ENCODE measurements around the gene PTPRN2.
"Not testable (repeated sequence)": the region's sequence is repeated elsewhere in the genome, so short reads cannot be mapped to it uniquely, and the experiment has no call there.

Gene PTPRN2

GRCh38 chr7:157928171-157928794, 659.3 kb downstream of the PTPRN2 start:
- no peak for DNase-seq

- no peak for DNase-seq
Measured at GRCh38 chr7:157927313-157927925, 660.2 kb downstream of the PTPRN2 start.

DNA sequence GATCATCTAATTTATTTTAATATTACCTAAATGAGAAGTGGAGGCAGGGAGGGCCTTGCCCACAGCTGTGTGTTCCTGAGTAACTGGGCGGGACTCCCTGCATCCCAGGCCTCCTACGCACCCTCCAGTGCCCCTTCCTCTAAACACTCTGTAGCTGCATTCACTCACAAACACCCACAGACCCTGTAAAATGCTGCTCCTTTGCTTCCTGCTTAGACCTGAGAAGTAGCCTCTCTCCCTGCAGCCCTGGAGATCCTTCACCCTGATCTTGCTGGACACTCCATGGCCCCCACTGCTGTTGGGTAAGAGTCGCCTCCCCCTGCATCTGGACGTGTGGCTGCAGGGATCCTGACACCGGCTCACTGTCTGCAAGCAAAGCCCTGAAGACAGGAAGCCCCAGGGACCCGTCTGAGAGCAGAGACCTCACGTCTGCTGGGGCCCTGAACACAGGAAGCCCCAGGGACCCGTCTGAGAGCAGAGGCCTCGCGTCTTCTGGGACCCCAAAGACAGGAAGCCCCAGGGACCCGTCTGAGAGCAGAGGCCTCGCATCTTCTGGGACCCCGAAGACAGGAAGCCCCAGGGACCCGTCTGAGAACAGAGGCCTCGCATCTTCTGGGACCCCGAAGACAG, 661.0 kb downstream of the PTPRN2 start:
- no peak for DNase-seq

GRCh38 chr7:157926107-157926506, 661.5 kb downstream of the PTPRN2 start:
- DNase-seq = no peak

- DNase-seq = no peak
Measured at GRCh38 chr7:157925383-157925875, 662.2 kb downstream of the PTPRN2 start.

DNA sequence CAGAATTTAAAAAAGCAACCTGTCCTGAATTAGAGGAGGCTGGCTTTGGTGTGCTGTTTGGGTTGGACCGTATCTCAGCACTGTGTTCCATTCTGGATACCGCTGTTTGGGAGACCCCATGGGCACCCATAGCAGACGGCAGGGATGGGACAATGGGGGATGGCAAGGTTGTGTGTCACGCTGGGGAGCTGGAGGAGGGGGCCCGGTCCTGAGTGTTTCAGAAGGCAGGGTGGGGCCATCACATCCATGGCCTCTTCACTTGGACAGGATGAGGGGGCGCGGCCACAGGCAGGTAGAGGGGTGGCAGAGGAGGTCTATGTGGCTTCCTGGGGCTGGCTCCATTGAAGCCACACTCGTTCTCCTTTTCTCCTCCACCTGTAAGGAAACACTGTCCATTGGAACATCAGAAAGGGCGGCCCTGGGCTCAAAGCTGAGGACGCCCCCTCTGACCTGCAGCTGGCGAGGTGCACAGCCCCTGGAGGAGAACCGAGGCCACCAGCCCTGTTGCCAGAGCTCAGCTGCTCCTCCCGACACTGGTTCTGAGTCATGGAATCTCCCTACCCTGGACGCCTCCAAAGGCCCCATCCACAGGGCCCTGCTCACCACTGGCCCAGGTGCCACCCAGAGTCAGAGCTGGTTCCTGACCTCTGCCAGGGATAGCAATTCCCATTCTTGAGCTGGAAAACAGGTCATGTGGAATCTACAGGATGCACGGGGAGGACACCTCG, 663.6 kb downstream of the PTPRN2 start:
- no peak for DNase-seq

GRCh38 chr7:157922576-157922975, 665.0 kb downstream of the PTPRN2 start:
- no peak for DNase-seq

DNA sequence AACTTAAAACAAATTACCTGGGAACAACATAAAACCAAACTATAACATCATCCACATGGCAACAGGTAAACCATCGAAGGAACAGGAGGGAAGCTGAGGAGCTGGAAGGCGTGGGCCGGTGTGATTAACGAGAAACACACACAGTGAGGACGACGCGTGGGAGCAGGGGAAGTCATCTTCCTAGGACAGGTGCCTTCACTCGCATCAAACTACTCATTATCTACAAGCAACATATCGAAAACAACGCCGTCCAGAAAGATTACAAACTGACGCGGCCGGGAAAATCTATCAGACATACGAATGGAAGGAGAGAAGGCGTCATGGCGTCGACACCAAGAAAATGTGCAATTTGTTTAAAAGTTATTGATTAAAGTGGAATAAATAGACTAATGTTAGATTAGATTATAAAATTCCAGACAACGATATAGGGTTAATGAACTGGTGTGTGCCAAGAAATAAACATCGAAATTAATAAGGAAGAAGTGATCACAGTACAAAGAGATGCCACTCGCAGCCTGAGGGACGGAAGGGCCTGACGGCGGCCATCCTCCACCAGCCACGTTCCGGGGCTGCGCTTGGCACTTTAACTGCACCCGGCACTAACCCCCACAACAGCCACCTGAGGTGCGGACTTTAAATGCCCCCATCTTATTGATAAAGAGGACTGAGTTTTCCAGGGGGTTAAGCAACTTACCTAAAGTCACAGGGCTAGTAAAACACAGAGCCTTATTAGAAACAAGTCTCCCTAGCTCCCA, 669.1 kb downstream of the PTPRN2 start:
- DNase-seq = no peak

DNA sequence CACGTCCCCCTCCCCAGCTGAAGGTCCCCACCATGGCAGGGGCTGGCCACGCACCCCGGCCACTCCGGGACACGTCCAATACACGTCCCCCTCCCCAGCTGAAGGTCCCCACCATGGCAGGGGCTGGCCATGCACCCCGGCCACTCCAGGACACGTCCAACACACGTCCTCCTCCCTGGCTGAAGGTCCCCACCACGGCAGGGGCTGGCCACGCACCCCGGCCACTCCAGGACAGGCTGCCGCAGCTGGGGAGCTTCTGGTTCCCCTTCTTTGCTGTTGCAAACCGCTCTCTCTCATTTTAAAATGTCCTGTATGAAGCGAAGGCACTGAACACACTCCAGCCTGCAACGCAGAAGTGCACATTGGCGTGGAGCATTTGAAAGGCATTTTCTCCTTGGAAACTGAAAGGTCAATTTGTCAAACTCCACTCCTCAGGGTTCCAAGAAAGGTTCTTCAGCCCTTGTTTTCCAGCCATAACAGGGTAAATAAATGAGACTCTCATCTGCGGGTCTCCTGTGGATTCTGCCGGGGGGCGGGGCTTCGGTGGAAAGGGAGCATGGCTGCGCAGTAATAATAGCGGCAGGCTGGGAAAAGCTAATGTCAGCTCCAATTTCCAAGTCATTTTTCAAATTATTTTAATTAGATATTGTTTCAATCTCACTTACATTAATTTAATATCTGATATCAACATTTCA, 670.5 kb downstream of the PTPRN2 start:
- DNase-seq = no peak

- DNase-seq = no peak
Measured at GRCh38 chr7:157910446-157910845, 677.2 kb downstream of the PTPRN2 start.

- not testable (repeated sequence) for DNase-seq
Measured at GRCh38 chr7:157910045-157910444, 677.6 kb downstream of the PTPRN2 start.

- DNase-seq = no peak
Measured at GRCh38 chr7:157909370-157909769, 678.3 kb downstream of the PTPRN2 start.

GRCh38 chr7:157908006-157908782, 679.4 kb downstream of the PTPRN2 start:
- DNase-seq = no peak

DNA sequence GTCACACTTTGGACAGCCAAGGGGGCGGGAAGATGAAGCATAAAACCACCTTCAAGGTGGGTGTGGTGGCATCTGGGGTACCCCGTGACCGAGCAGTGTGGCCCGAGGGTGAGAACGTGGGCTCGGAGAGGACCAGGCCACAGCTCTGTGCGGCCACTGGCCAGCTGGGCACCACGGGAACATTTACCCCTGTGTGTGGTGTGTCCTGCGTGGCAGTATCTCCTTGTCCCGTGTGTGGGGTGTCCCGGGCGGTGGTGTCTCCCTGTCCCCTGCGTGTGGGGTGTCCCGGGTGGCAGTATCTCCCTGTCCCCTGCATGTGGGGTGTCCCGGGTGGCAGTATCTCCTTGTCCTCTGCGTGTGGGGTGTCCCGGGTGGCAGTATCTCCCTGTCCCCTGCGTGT, 680.5 kb downstream of the PTPRN2 start:
- no peak for DNase-seq

- no peak for DNase-seq
Measured at GRCh38 chr7:157906583-157906982, 681.0 kb downstream of the PTPRN2 start.

- DNase-seq = no peak
Measured at GRCh38 chr7:157905651-157906461, 681.8 kb downstream of the PTPRN2 start.

DNA sequence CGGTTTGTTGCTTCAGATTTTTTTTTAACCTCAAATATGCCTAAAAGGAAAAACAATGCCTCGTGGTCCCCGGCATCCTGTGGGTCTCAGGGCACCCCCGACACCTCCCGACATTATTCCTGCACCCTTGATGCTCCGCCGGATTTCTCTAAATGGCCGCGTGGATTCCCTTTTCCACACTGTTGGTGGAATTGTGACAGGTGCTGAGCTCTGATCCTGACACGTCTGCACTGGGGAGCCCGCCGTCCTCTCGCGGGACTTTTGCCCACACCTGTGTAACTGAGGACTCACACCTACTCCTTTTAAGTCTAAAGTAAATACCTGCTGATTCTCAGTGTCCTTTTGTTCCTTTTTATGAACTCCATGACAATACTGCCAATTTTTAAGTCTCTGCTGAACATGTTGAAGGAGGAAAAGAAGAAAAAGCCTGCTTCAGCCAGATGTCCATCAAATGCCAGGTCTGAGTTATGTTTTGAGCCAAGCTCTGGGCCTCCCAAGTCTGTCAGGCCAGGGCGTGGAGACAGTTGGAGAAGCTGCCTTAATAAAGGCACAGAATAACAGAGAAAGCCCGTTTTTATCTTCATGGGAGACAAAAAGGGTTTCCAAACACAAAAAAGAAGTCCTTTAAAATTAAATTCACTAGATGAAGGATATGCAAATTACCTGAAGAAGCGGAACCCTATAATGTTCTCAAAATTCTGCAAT, 682.6 kb downstream of the PTPRN2 start:
- DNase-seq = no peak

DNA sequence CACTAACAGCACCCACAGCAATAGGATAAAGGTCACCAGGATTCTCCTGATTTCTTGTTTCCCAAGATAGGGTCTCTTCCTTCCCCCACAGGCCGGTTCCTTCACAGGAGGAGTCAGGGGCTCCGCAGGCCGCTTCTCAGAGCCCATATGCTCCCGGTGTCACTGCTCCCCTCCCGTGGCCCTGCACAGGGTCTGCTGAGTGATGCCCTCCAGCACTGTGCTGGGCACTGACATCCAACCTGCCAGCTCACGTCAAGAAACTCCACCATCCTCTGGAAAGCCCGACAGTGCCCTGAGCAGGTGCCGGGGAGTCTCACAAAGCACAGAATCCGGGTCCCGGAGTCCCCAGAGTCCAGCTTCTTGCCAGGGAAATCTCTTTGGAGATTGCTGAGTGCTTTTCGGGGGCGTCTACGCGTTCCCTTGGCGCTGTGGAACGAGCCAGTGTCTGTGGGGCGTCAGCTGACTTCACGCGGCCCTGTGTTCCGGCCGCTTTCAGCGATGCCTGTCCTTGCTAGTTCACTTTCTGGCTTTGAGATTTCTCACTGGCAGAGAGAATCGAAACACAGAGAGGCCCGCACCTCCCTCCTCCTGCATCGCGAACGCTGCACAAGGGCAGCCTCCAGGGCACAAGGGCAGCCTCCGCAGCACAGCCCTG, 683.3 kb downstream of the PTPRN2 start:
- DNase-seq = no peak

DNA sequence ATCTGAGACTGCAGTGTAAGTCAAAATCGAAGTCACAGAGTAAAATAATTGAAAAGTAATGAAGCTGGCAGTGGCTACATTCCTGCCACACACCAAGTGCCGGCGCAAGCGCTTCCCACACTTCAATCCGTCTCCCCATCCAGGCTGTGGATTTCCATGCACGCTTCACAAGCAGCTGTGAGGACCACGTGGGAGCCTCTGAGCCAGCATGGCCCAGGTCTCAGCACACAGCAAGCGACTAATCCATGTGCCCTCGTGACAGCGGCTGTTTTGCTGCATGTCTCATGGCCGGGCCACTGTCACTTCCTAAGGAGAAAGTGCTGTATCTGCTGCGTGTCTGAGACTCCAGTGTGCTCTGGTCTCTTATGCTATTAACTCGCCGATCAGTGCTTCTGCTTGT, 683.9 kb downstream of the PTPRN2 start:
- no peak for DNase-seq
